ENCODE data around the gene LTO1.

Gene LTO1

GRCh38 chr11:69671734-69672465, 3.3 kb downstream of the LTO1 start:
- Mint-ChIP-seq H3K4me3 (no peak overlapping the region), H3K36me3 (ENCODE audit: low read depth) (peaks cover 46% of the 10 kb centered on the region), H3K4me1 (ENCODE audit: low read depth) (peaks cover 37% of the 10 kb centered on the region), H3K9me3 (no peaks in the 10 kb centered on the region), H3K27me3 (no peaks in the 10 kb centered on the region), H3K27ac (peak overlapping the region; percentile 5)

GRCh38 chr11:69670158-69670845, 4.9 kb downstream of the LTO1 start:
- Mint-ChIP-seq H3K9me3 (no peaks in the 10 kb centered on the region), H3K4me3 (no peak overlapping the region)

GRCh38 chr11:69669486-69669885, 5.7 kb downstream of the LTO1 start:
- Mint-ChIP-seq H3K4me3 (no peak overlapping the region), H3K27ac (no peak overlapping the region), H3K9me3 (no peaks in the 10 kb centered on the region), H3K27me3 (no peaks in the 10 kb centered on the region), H3K4me1 (ENCODE audit: low read depth) (peaks cover 31% of the 10 kb centered on the region), H3K36me3 (ENCODE audit: low read depth) (peaks cover 46% of the 10 kb centered on the region)

More at GRCh38 chr11:69670158-69670845, 4.9 kb downstream of the LTO1 start:
- H3K36me3 Mint-ChIP-seq (ENCODE audit: low read depth): peaks cover 46% of the 10 kb centered on the region
- H3K27me3 Mint-ChIP-seq: no peaks in the 10 kb centered on the region
- peaks cover 35% of the 10 kb centered on the region for H3K4me1 Mint-ChIP-seq (ENCODE audit: low read depth)
- H3K27ac Mint-ChIP-seq: no peak overlapping the region

GRCh38 chr11:69667619-69668604, 7.2 kb downstream of the LTO1 start:
- Mint-ChIP-seq H3K4me3 (no peak overlapping the region), H3K27ac (no peak overlapping the region), H3K27me3 (no peaks in the 10 kb centered on the region), H3K36me3 (ENCODE audit: low read depth) (peaks cover 54% of the 10 kb centered on the region), H3K9me3 (no peaks in the 10 kb centered on the region), H3K4me1 (ENCODE audit: low read depth) (peaks cover 16% of the 10 kb centered on the region)

GRCh38 chr11:69666752-69667536, 8.2 kb downstream of the LTO1 start:
- peaks cover 7% of the 10 kb centered on the region for H3K4me1 Mint-ChIP-seq (ENCODE audit: low read depth)
- peaks cover 48% of the 10 kb centered on the region for H3K36me3 Mint-ChIP-seq (ENCODE audit: low read depth)
- H3K27ac Mint-ChIP-seq: no peak overlapping the region

DNA sequence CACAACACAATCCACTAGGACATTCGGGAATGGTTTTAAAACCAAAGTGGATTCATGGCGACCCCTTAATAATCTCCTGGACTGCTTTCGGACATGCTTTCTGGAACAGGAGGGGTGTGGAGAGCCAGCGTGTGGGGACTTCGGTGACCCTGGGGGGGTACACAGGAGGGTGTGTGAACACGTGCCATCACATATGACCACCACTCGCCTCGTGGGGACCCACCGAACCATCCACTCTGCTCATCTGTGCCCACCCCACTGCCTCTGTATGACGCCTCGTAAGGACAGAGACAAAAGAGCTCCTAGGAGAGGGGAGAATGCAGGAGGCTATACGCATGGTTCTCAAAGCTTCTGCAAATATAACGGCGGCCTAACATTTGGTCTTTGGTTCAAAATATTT, 8.9 kb downstream of the LTO1 start:
- Mint-ChIP-seq H3K36me3 (ENCODE audit: low read depth) (peaks cover 45% of the 10 kb centered on the region), H3K27ac (no peak overlapping the region)

More at GRCh38 chr11:69666752-69667536, 8.2 kb downstream of the LTO1 start:
- no peaks in the 10 kb centered on the region for H3K27me3 Mint-ChIP-seq
- H3K9me3 Mint-ChIP-seq: no peaks in the 10 kb centered on the region
- H3K4me3 Mint-ChIP-seq: no peak overlapping the region

DNA sequence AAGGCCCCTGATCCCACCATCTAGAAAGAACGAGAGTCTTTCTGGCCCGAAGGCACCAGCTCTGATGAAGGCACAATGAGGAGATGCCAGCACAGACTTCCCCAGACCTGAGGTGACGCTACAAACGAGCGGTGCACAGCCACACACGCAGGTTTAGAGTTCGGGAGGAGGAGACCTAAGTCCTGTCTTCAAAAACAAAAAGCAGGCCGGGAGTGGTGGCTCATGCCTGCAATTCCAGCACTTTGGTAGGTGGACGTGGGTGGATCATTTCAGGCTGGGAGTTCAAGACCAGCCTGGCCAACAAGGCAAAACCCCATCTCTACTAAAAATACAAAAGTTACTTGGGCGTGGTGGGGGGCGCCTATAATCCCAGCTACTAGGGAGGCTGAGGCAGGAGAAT, 9.5 kb downstream of the LTO1 start:
- Mint-ChIP-seq H3K4me3 (no peak overlapping the region), H3K4me1 (ENCODE audit: low read depth) (peaks cover 7% of the 10 kb centered on the region), H3K27me3 (no peaks in the 10 kb centered on the region), H3K9me3 (no peaks in the 10 kb centered on the region), H3K27ac (no peak overlapping the region), H3K36me3 (ENCODE audit: low read depth) (peaks cover 43% of the 10 kb centered on the region)

More for the DNA sequence above, 8.9 kb downstream of the LTO1 start:
- Mint-ChIP-seq H3K4me3 (no peak overlapping the region), H3K4me1 (ENCODE audit: low read depth) (peaks cover 7% of the 10 kb centered on the region), H3K9me3 (no peaks in the 10 kb centered on the region), H3K27me3 (no peaks in the 10 kb centered on the region)

GRCh38 chr11:69664901-69665300, 10.3 kb downstream of the LTO1 start:
- H3K27me3 Mint-ChIP-seq: no peaks in the 10 kb centered on the region
- H3K4me1 Mint-ChIP-seq (ENCODE audit: low read depth): peaks cover 1% of the 10 kb centered on the region
- peaks cover 35% of the 10 kb centered on the region for H3K36me3 Mint-ChIP-seq (ENCODE audit: low read depth)
- no peaks in the 10 kb centered on the region for H3K9me3 Mint-ChIP-seq
- no peak overlapping the region for H3K4me3 Mint-ChIP-seq
- H3K27ac Mint-ChIP-seq: no peak overlapping the region

DNA sequence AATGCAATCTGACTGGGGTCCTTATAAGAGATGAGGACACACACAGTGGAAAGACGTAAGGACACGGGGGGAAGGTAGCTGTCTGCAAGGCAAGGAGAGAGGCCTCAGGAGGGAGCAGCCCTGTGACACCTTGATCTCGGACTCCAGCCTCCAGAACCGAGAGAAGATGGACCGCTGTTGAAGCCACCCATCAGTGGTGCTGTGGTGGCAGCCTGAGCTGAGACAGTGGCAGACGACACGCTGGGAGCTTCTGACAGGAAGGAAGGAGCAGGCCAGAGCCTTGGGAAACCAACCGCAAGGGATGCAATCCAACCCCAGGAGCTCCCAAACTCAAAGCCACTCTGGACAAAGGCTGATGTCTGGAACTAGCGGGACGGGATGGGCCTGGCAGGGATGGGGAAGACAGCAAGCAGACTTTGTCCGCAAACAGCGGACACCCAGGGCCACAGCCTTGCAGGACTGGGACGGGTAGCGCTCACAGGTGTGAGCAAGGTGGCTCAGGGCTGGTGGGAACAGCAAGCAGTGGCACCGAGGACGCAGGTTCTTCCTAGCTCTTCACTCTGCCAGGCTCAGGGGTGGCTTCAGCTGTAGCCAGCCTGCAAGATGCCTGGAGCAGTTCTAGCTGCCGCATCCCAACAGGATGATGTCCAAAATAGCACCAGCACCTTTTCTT, 10.9 kb downstream of the LTO1 start:
- Mint-ChIP-seq H3K9me3 (no peaks in the 10 kb centered on the region), H3K4me3 (no peak overlapping the region), H3K27me3 (no peaks in the 10 kb centered on the region), H3K4me1 (ENCODE audit: low read depth) (no peaks in the 10 kb centered on the region), H3K36me3 (ENCODE audit: low read depth) (peaks cover 31% of the 10 kb centered on the region), H3K27ac (no peak overlapping the region)

GRCh38 chr11:69663326-69663725, 11.8 kb downstream of the LTO1 start:
- Mint-ChIP-seq H3K27ac (no peak overlapping the region), H3K4me1 (ENCODE audit: low read depth) (no peaks in the 10 kb centered on the region), H3K9me3 (no peaks in the 10 kb centered on the region), H3K27me3 (no peaks in the 10 kb centered on the region), H3K4me3 (no peak overlapping the region), H3K36me3 (ENCODE audit: low read depth) (peaks cover 26% of the 10 kb centered on the region)

GRCh38 chr11:69662806-69663205, 12.3 kb downstream of the LTO1 start:
- H3K9me3 Mint-ChIP-seq: no peaks in the 10 kb centered on the region
- no peaks in the 10 kb centered on the region for H3K4me1 Mint-ChIP-seq (ENCODE audit: low read depth)
- H3K4me3 Mint-ChIP-seq: no peak overlapping the region
- H3K27ac Mint-ChIP-seq: no peak overlapping the region
- H3K27me3 Mint-ChIP-seq: no peaks in the 10 kb centered on the region
- H3K36me3 Mint-ChIP-seq (ENCODE audit: low read depth): peaks cover 22% of the 10 kb centered on the region

DNA sequence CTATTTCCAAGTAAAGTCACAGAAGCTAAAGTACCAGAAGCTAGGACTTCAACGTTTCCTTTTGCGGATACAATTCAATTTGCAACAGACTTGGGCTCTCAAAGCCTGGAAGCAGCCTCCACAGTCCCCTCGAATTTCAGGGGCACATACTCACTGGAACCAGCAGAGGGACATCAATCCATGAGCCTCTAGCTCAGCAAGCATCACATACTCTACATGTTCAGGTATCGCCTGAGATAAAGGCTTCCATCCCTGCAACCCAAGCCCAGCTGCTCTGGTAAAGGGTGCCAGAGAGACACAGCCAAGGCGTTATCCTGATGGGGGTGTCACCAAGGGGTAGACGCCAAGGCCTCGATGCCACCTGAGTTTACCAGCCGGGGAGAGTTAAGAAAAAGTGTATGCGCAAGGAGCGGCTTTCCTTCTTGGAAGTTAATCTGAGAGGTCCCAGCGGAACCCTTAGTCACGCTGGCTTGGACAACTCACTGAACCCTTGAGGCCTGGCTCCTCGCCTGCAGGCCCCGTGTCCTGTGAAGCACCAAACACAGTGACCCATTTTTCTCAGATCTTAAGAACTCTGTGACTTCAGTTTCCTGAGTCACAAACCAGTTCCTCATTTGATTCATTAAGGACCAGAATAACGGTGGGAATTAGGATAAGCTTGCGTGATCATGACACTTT, 13.0 kb downstream of the LTO1 start:
- Mint-ChIP-seq H3K27me3 (no peaks in the 10 kb centered on the region), H3K4me3 (no peak overlapping the region), H3K9me3 (no peaks in the 10 kb centered on the region), H3K4me1 (ENCODE audit: low read depth) (no peaks in the 10 kb centered on the region), H3K27ac (no peak overlapping the region), H3K36me3 (ENCODE audit: low read depth) (peaks cover 16% of the 10 kb centered on the region)

DNA sequence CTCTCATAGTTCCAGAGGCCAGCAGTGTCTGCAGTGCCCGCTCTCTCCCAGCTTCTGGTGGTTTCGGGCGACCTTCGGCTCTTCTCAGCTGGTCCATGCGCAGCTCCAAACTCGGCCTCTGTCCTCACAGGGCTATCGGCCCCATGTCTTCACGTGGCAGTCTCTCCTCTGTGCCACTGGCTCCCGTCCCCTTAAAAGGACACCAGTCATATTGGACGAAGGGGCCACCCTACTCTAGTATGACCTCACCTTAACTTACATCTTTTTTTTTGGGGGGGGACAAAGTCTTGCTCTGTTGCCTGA, 13.8 kb downstream of the LTO1 start:
- Mint-ChIP-seq H3K9me3 (no peaks in the 10 kb centered on the region), H3K27me3 (no peaks in the 10 kb centered on the region), H3K27ac (no peak overlapping the region), H3K4me1 (ENCODE audit: low read depth) (no peaks in the 10 kb centered on the region), H3K36me3 (ENCODE audit: low read depth) (peaks cover 16% of the 10 kb centered on the region), H3K4me3 (no peak overlapping the region)
